Testis (tissue), 3 donors: Measurements from ENCODE around the gene PDCD2. TPM values are rescaled to one million over a fixed set of nuclear protein-coding genes. Genes with fewer than 3 reads are reported as not detected.

Source experiments
- DNase-seq: peaks from one replicate; pipeline ENCODE4 v3.0.0-alpha.2; 2019
- H3K27ac ChIP-seq, 2 donors: fragments of 200-600 bp; sonication (generic); one replicate each; pipeline ENCODE4 v1.5.1; 2019
- H3K27me3 ChIP-seq: fragments of 200-600 bp; sonication (generic); one replicate; pipeline ENCODE4 v1.5.1; 2019
- H3K36me3 ChIP-seq: fragments of 200-600 bp; sonication (generic); one replicate; pipeline ENCODE4 v1.5.1; 2017; ENCODE audit warnings: low read depth; ENCODE audit errors: missing control alignments
- H3K4me1 ChIP-seq: fragments of 200-600 bp; sonication (generic); one replicate; pipeline ENCODE4 v1.5.1; 2019
- H3K4me3 ChIP-seq, 2 donors: fragments of 200-600 bp; sonication (generic); one replicate each; pipeline ENCODE4 v1.5.1; 2017 to 2019
- H3K9me3 ChIP-seq: fragments of 200-600 bp; sonication (generic); one replicate; pipeline ENCODE4 v1.5.1; 2017
- CTCF ChIP-seq, 3 experiments: fragments of 450-650 bp in 2 of 3; fragments of 200-600 bp in 1 of 3; sonication (generic) in 1 of 3; IDR thresholded peaks; one replicate each; pipeline ENCODE4 v1.5.1; 2016 to 2019; ENCODE audit warnings: antibody characterized with exemption in 3 of 3, mild to moderate bottlenecking in 2 of 3, moderate library complexity in 1 of 3
- POLR2A ChIP-seq: fragments of 450-650 bp; IDR thresholded peaks from one replicate; pipeline ENCODE4 v1.6.1; 2017; ENCODE audit warnings: antibody characterized with exemption, mild to moderate bottlenecking, moderate library complexity
- WGBS, 2 donors: methylation state at CpG; one replicate each; pipeline ENCODE4 v1.1.5; 2018; 5-methylcytosine and 5-hydroxymethylcytosine counted together
- intact Hi-C: fragments of 100-400 bp; cut with DNase I; formaldehyde crosslinking; loops from one replicate; pipeline ENCODE4 v1.15.1; 2023; ENCODE audit warnings: low total_unique reads
- polyA plus RNA-seq: library from polyadenylated mRNA; stranded (reverse); fragments of 350-450 nt; fragmentation: Illumina TruSeq; extraction: RNeasy Lipid Tissue Mini Kit (QIAGEN cat#74804); gene quantifications from one replicate; pipeline ENCODE4 v1.2.3, GENCODE V29; 2014; ENCODE audit warnings: low read depth, low replicate concordance; ENCODE audit not compliant: insufficient read depth
- total RNA-seq, 2 donors: library from RNA; depleted of rRNA; stranded (reverse); fragments of >200 nt; gene quantifications; one replicate each; pipeline ENCODE4 v1.2.3, GENCODE V29; 2016

Gene PDCD2
- total and polyA plus RNA-seq, 3 donors from 2014 or later = 41.9 to 60.6 (median 56.4) TPM

- Histone ChIP-seq H3K27ac (no peak overlapping the region), H3K4me3 (no peak overlapping the region), H3K9me3 (no peaks in the 10 kb centered on the region), H3K36me3 (no peaks in the 10 kb centered on the region), H3K4me1 (peaks cover 4% of the 10 kb centered on the region), H3K27me3 (no peaks in the 10 kb centered on the region)
- intact Hi-C loops = no loop called here
- no peak for DNase-seq
- TF ChIP-seq CTCF (IDR thresholded peaks at IDR 0.05) = no peak
- no peak for TF ChIP-seq POLR2A
Measured at GRCh38 chr6:170578909-170579308, 5.5 kb downstream of the PDCD2 start.

- Histone ChIP-seq H3K27me3 (no peaks in the 10 kb centered on the region), H3K4me1 (no peaks in the 10 kb centered on the region), H3K4me3 (no peak overlapping the region), H3K27ac (no peak overlapping the region), H3K9me3 (no peaks in the 10 kb centered on the region), H3K36me3 (no peaks in the 10 kb centered on the region)
- no peak for TF ChIP-seq POLR2A
- TF ChIP-seq CTCF (IDR thresholded peaks at IDR 0.05) = no peak
- intact Hi-C loops = no loop called here
- 92% methylated on average over 1 of the region's 1 CpG for WGBS, 2 donors
- DNase-seq = no peak
Measured at GRCh38 chr6:170575250-170575649, 9.2 kb downstream of the PDCD2 start.

- Histone ChIP-seq H3K4me3 (no peak overlapping the region), H3K27ac (no peak overlapping the region), H3K4me1 (no peaks in the 10 kb centered on the region), H3K9me3 (no peaks in the 10 kb centered on the region), H3K36me3 (no peaks in the 10 kb centered on the region), H3K27me3 (no peaks in the 10 kb centered on the region)
- no peak for DNase-seq
- intact Hi-C loops = no loop called here
- no peak for TF ChIP-seq POLR2A
- TF ChIP-seq CTCF (IDR thresholded peaks at IDR 0.05) = no peak
- WGBS, 2 donors = 59 to 70% methylated on average over 2 of the region's 2 CpGs
Measured at GRCh38 chr6:170572704-170573466, 11.6 kb downstream of the PDCD2 start.

- intact Hi-C loops = no loop called here
- Histone ChIP-seq H3K27ac (no peak overlapping the region), H3K27me3 (no peaks in the 10 kb centered on the region), H3K4me3 (no peak overlapping the region), H3K9me3 (no peaks in the 10 kb centered on the region), H3K36me3 (no peaks in the 10 kb centered on the region), H3K4me1 (no peaks in the 10 kb centered on the region)
- DNase-seq = no peak
- no peak for TF ChIP-seq POLR2A
- WGBS, 2 donors = 93 to 96% methylated on average over 8 of the region's 8 CpGs
Measured at GRCh38 chr6:170564936-170565530, 19.4 kb downstream of the PDCD2 start.

- Histone ChIP-seq H3K27me3 (no peaks in the 10 kb centered on the region), H3K36me3 (no peaks in the 10 kb centered on the region), H3K4me1 (no peaks in the 10 kb centered on the region), H3K27ac (no peak overlapping the region), H3K4me3 (no peak overlapping the region), H3K9me3 (no peaks in the 10 kb centered on the region)
- intact Hi-C loops = no loop called here
- TF ChIP-seq CTCF (IDR thresholded peaks at IDR 0.05) = no peak
- no peak for TF ChIP-seq POLR2A
- DNase-seq = no peak
- 90 to 97% methylated on average over 4 of the region's 4 CpGs for WGBS, 2 donors
Measured at GRCh38 chr6:170561555-170561954, 22.9 kb downstream of the PDCD2 start.
